Vagina (tissue), 2 donors: ENCODE data around the gene NANOS3. TPM values are rescaled to one million over a fixed set of nuclear protein-coding genes. Genes with fewer than 3 reads are reported as not detected.

ENCODE experiments used
- DNase-seq, 2 donors: peaks; one replicate each; pipeline ENCODE4 v3.0.0-alpha.2; 2017; ENCODE audit errors: extremely low spot score in 2 of 2
- H3K27ac ChIP-seq: fragments of 200-600 bp; sonication (generic); one replicate; pipeline ENCODE4 v1.5.1; 2019
- H3K27me3 ChIP-seq: fragments of 200-600 bp; sonication (generic); one replicate; pipeline ENCODE4 v1.5.1; 2019
- H3K36me3 ChIP-seq, 2 donors: fragments of 200-600 bp; sonication (generic); one replicate each; pipeline ENCODE4 v1.5.1; 2017 to 2019
- H3K4me1 ChIP-seq: fragments of 200-600 bp; sonication (generic); one replicate; pipeline ENCODE4 v1.5.1; 2019
- H3K4me3 ChIP-seq, 2 donors: fragments of 200-600 bp; sonication (generic); 1 replicate in 1 of 2; 2 replicates in 1 of 2; pipeline ENCODE4 v1.5.1; 2016 to 2019
- H3K9me3 ChIP-seq: fragments of 200-600 bp; sonication (generic); one replicate; pipeline ENCODE4 v1.5.1; 2019
- POLR2A ChIP-seq, 2 donors: fragments of 450-650 bp; IDR thresholded peaks; one replicate each; pipeline ENCODE4 v1.6.1; 2017; ENCODE audit warnings: antibody characterized with exemption in 2 of 2, mild to moderate bottlenecking in 2 of 2, moderate library complexity in 2 of 2
- POLR2AphosphoS5 ChIP-seq, 2 donors: sonication (generic); formaldehyde crosslinking; IDR thresholded peaks; one replicate each; pipeline ENCODE4 v1.9.0; 2017; ENCODE audit warnings: antibody characterized with exemption in 2 of 2, mild to moderate bottlenecking in 2 of 2, low read depth in 1 of 2; ENCODE audit not compliant: insufficient read depth in 1 of 2
- intact Hi-C: fragments of 100-400 bp; cut with DNase I; formaldehyde crosslinking; loops from one replicate; pipeline ENCODE4 v1.15.1; 2023
- total RNA-seq: library from RNA; depleted of rRNA; stranded (reverse); fragments of >200 nt; gene quantifications from one replicate; pipeline ENCODE4 v1.2.3, GENCODE V29; 2016
- TF ChIP-seq, protein P1 (sequence below), 3 experiments: fragments of 450-650 bp in 2 of 3; fragments of 200-600 bp in 1 of 3; sonication (generic) in 1 of 3; IDR thresholded peaks; one replicate each; pipeline ENCODE4 v1.5.1; 2017 to 2019; ENCODE audit warnings: antibody characterized with exemption in 3 of 3, mild to moderate bottlenecking in 2 of 3, moderate library complexity in 2 of 3

NANOS3 gene
- total RNA-seq, 1 donor from 2014 or later, result not detected

GRCh38 chr19:13866463-13867046 is 10.4 kb upstream of the NANOS3 start:
- DNase-seq, result no peak
- Histone ChIP-seq H3K4me1 (peaks cover 21% of the 10 kb centered on the region), H3K27me3 (no peaks in the 10 kb centered on the region), H3K27ac (no peak overlapping the region), H3K4me3 (peak overlapping the region; percentile 59 to 92), H3K9me3 (no peaks in the 10 kb centered on the region), H3K36me3 (no peaks in the 10 kb centered on the region)
- TF ChIP-seq POLR2AphosphoS5 (IDR thresholded peaks at IDR 0.05; ENCODE audit: insufficient read depth in 1 of 2, low read depth in 1 of 2) (no peak), POLR2A (IDR thresholded peaks at IDR 0.05) (no peak)
- TF ChIP-seq, protein P1, sequence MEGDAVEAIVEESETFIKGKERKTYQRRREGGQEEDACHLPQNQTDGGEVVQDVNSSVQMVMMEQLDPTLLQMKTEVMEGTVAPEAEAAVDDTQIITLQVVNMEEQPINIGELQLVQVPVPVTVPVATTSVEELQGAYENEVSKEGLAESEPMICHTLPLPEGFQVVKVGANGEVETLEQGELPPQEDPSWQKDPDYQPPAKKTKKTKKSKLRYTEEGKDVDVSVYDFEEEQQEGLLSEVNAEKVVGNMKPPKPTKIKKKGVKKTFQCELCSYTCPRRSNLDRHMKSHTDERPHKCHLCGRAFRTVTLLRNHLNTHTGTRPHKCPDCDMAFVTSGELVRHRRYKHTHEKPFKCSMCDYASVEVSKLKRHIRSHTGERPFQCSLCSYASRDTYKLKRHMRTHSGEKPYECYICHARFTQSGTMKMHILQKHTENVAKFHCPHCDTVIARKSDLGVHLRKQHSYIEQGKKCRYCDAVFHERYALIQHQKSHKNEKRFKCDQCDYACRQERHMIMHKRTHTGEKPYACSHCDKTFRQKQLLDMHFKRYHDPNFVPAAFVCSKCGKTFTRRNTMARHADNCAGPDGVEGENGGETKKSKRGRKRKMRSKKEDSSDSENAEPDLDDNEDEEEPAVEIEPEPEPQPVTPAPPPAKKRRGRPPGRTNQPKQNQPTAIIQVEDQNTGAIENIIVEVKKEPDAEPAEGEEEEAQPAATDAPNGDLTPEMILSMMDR (IDR thresholded peaks at IDR 0.05), result no peak
- intact Hi-C loops, result no loop called here

GRCh38 chr19:13868663-13869062 is 8.3 kb upstream of the NANOS3 start:
- H3K9me3 ChIP-seq, result no peaks in the 10 kb centered on the region
- no peak overlapping the region for H3K4me3 ChIP-seq
- TF ChIP-seq POLR2AphosphoS5 (IDR thresholded peaks at IDR 0.05; ENCODE audit: insufficient read depth in 1 of 2, low read depth in 1 of 2) (no peak), POLR2A (IDR thresholded peaks at IDR 0.05) (no peak)
- TF ChIP-seq, protein P1 (IDR thresholded peaks at IDR 0.05), result no peak
- intact Hi-C loops, result no loop called here
- no peak for DNase-seq
- no peaks in the 10 kb centered on the region for H3K27me3 ChIP-seq
- H3K27ac ChIP-seq, result no peak overlapping the region
- H3K4me1 ChIP-seq, result peaks cover 24% of the 10 kb centered on the region
- H3K36me3 ChIP-seq, result no peaks in the 10 kb centered on the region

GRCh38 chr19:13869281-13869680 is 7.7 kb upstream of the NANOS3 start:
- no peak for TF ChIP-seq POLR2AphosphoS5 (IDR thresholded peaks at IDR 0.05; ENCODE audit: insufficient read depth in 1 of 2, low read depth in 1 of 2)
- TF ChIP-seq POLR2A (IDR thresholded peaks at IDR 0.05), result no peak
- TF ChIP-seq, protein P1 (IDR thresholded peaks at IDR 0.05), result no peak
- no peaks in the 10 kb centered on the region for H3K9me3 ChIP-seq
- H3K27me3 ChIP-seq, result no peaks in the 10 kb centered on the region
- DNase-seq, result no peak
- intact Hi-C loops, result no loop called here
- H3K27ac ChIP-seq, result no peak overlapping the region
- H3K36me3 ChIP-seq, result no peaks in the 10 kb centered on the region
- H3K4me1 ChIP-seq, result peaks cover 28% of the 10 kb centered on the region
- no peak overlapping the region for H3K4me3 ChIP-seq

- no peaks in the 10 kb centered on the region for H3K36me3 ChIP-seq
- intact Hi-C loops, result loop anchor here (10.0 kb wide), 1 partner anchor 276 kb away; no protein-coding TSS in a partner anchor
- DNase-seq, result no peak
- H3K27ac ChIP-seq, result no peak overlapping the region
- no peak overlapping the region for H3K4me3 ChIP-seq
- TF ChIP-seq POLR2A (IDR thresholded peaks at IDR 0.05) (no peak), POLR2AphosphoS5 (IDR thresholded peaks at IDR 0.05; ENCODE audit: insufficient read depth in 1 of 2, low read depth in 1 of 2) (no peak)
- TF ChIP-seq, protein P1 (IDR thresholded peaks at IDR 0.05), result no peak
- H3K27me3 ChIP-seq, result no peaks in the 10 kb centered on the region
- H3K9me3 ChIP-seq, result no peaks in the 10 kb centered on the region
- H3K4me1 ChIP-seq, result peaks cover 20% of the 10 kb centered on the region
Measured at GRCh38 chr19:13870873-13871272, 6.1 kb upstream of the NANOS3 start.

DNA sequence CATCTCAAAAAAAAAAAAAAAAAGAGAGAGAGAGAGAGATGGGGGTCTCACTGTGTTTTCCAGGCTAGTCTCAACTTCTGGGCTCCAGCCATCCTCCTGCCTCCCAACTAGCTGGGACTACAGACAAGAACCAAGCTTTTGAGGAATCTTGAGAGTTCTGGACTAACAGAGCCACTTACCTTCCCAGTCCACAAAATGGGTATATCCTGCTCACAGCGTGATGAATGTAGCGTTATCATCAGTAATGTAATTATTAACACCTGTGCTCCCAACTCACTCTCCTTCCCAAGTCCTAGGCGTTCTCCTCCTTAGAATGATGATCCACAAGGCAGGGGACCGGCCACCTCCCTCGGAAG is 4.6 kb upstream of the NANOS3 start:
- Histone ChIP-seq H3K9me3 (no peaks in the 10 kb centered on the region), H3K27me3 (no peaks in the 10 kb centered on the region), H3K4me3 (peak overlapping the region in 1 of 2 donors; percentile 50), H3K4me1 (peaks cover 13% of the 10 kb centered on the region), H3K36me3 (no peaks in the 10 kb centered on the region), H3K27ac (no peak overlapping the region)
- TF ChIP-seq, protein P1 (IDR thresholded peaks at IDR 0.05), result no peak
- no peak for TF ChIP-seq POLR2A (IDR thresholded peaks at IDR 0.05)
- no peak for TF ChIP-seq POLR2AphosphoS5 (IDR thresholded peaks at IDR 0.05; ENCODE audit: insufficient read depth in 1 of 2, low read depth in 1 of 2)
- no peak for DNase-seq
- intact Hi-C loops, result loop anchor here (10.0 kb wide), 1 partner anchor 278 kb away; no protein-coding TSS in a partner anchor
